ENCODE data around the gene RAB6C. TPM values are rescaled to one million over a fixed set of nuclear protein-coding genes. Genes with fewer than 3 reads are reported as not detected.

The RAB6C gene
- total and polyA plus RNA-seq, 2 of the 8 experiments (the other 6 are each of a cell fraction or from before 2014, with no cell fraction given) = 0.03 to 0.09 TPM

- Histone ChIP-seq H3K56ac (replicated peaks; ENCODE audit: insufficient read length, low read depth, low read length) (no peak overlapping the region), H3K4me3 (ENCODE audit: extremely low read depth in 1 of 4, insufficient read depth in 2 of 4, low read depth in 3 of 4, low read length in 4 of 4) (no peak overlapping the region), H2BK120ac (replicated peaks; ENCODE audit: low read depth, low read length) (no peak overlapping the region), H3K23me2 (ENCODE audit: low read depth, low read length) (peaks cover 2% of the 10 kb centered on the region; the same call in 1 of the 2 replicates), H2AFZ (ENCODE audit: low read length) (no peak overlapping the region), H3K27ac (ENCODE audit: low read depth, low read length) (no peak overlapping the region), H2AK5ac (ENCODE audit: low read depth, low read length) (no peak overlapping the region), H2BK5ac (ENCODE audit: low read depth, low read length) (no peak overlapping the region), H3K23ac (ENCODE audit: insufficient read length) (no peak overlapping the region), H3K4ac (replicated peaks; ENCODE audit: insufficient read length, low read depth, low read length) (no peak overlapping the region), H2BK20ac (ENCODE audit: low read length) (no peak overlapping the region), H3K36me3 (ENCODE audit: control insufficient read depth in 2 of 4, insufficient read depth in 4 of 4, low read length in 3 of 4) (no peaks in the 10 kb centered on the region), H3K18ac (ENCODE audit: extremely low read depth, low read length) (no peak overlapping the region), H2BK15ac (ENCODE audit: low read length) (no peak overlapping the region), H3K9ac (replicated peaks in 1 of 4; ENCODE audit: extremely low read depth in 1 of 4, low read depth in 3 of 4, low read length in 3 of 4) (no peak overlapping the region), H4K8ac (ENCODE audit: extremely low read depth, insufficient read depth, low read length) (no peak overlapping the region), H2BK12ac (ENCODE audit: low read depth, low read length) (no peak overlapping the region), H3K27me3 (replicated peaks in 1 of 4; ENCODE audit: control insufficient read depth in 3 of 4, extremely low read depth in 1 of 4, insufficient read depth in 3 of 4, low read length in 3 of 4) (peaks cover 0 to 6% (median 2%) of the 10 kb centered on the region in 4 experiments; a peak in 4 of 7 replicates), H4K91ac (replicated peaks; ENCODE audit: insufficient read length, low read length) (no peak overlapping the region), H3K4me2 (ENCODE audit: insufficient read depth in 1 of 2, low read depth in 2 of 2, low read length in 2 of 2) (no peak overlapping the region; a peak in 1 of 4 replicates), H3K79me1 (ENCODE audit: low read depth, low read length) (no peaks in the 10 kb centered on the region), H4K5ac (ENCODE audit: insufficient read length, low read depth, low read length) (no peak overlapping the region), H4K20me1 (replicated peaks in 1 of 2; ENCODE audit: control insufficient read depth in 1 of 2, insufficient read depth in 2 of 2, low read length in 2 of 2) (no peaks in the 10 kb centered on the region), H3K9me3 (ENCODE audit: insufficient read depth in 2 of 2, low read depth in 1 of 2, low read length in 1 of 2) (no peaks in the 10 kb centered on the region), H3K4me1 (replicated peaks in 1 of 4; ENCODE audit: control insufficient read depth in 3 of 4, insufficient read depth in 4 of 4, low read length in 3 of 4) (peaks cover 0 to 5% (median 1%) of the 10 kb centered on the region in 4 experiments; a peak in 4 of 7 replicates), H3K79me2 (ENCODE audit: control insufficient read depth in 1 of 2, insufficient read depth in 2 of 2, low read length in 2 of 2) (no peaks in the 10 kb centered on the region), H3K14ac (ENCODE audit: insufficient read length) (no peak overlapping the region)
- CTCF ChIA-PET (ENCODE audit: partially characterized antibody) = interaction anchor here (0.7 to 0.9 kb wide), 2 partner anchors 13 to 14 kb away, joined by 3 to 4 read pairs; no protein-coding TSS in a partner anchor
- FAIRE-seq (no peak), DNase-seq (ENCODE audit: low read depth in 1 of 2, low spot score in 2 of 2) (no peak)
- WGBS, 2 experiments (ENCODE audit: extremely low coverage in 1 of 2, insufficient coverage in 1 of 2, insufficient read length in 1 of 2, insufficient replicate concordance in 2 of 2, low coverage in 1 of 2, low lambda C conversion rate in 2 of 2, missing lambda C conversion rate in 1 of 2) = 68% methylated on average over 9 of the region's 9 CpGs; no CpG with 5 or more reads in 1 of the 2 experiments
- POLR2A ChIA-PET (ENCODE audit: partially characterized antibody) = no interaction called here
- TF ChIP-seq MAFK (IDR thresholded peaks at IDR 0.05; ENCODE audit: low read depth, low read length) = no peak
- no peak for TF ChIP-seq CBX8 (IDR thresholded peaks at IDR 0.05; ENCODE audit: borderline replicate concordance, low read depth, low read length)
- TF ChIP-seq KDM5A (IDR thresholded peaks at IDR 0.05; ENCODE audit: low read length) = no peak
- TF ChIP-seq SAP30 (IDR thresholded peaks at IDR 0.05; ENCODE audit: insufficient read depth, insufficient replicate concordance, low read length) = no peak
Observed at GRCh38 chr2:129936334-129936934, 43.0 kb upstream of the RAB6C start.
